ENCODE data around the gene XG. TPM values are rescaled to one million over a fixed set of nuclear protein-coding genes. Genes with fewer than 3 reads are reported as not detected.
A peak's percentile ranks its signal among the peaks of the same experiment; 100 is the strongest.
"Not testable (repeated sequence)": the region's sequence is repeated elsewhere in the genome, so short reads cannot be mapped to it uniquely, and the experiment has no call there.

The XG gene
- total and polyA plus RNA-seq, 5 donors, result 0.43 to 1.6 (median 1.0) TPM

DNA sequence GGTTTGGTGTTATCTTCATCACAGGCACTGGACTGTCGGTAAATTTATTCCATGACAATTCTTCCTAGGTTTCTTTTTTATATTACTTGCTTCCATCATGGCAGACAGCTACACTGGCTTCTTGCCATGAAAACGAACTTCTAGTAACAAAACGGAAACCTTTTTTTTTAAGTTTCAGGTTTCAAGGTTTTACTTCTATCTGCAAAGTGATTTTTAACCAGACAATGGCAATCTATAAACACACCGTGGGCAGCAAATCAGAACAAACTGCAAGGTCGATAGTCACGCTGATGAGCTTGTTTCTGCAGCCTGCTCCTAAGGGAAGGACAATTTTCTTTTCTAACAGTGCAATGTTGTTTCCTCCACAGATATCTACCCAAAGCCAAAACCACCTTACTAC, 29.9 kb downstream of the XG start:
- no peak overlapping the region for H3K27ac ChIP-seq (ENCODE audit: low read length)
- intact Hi-C loops (cut with DNase I), result no loop called here
- 50% methylated on average over 6 of the region's 6 CpGs for WGBS
- ATAC-seq, result no peak
- no peak for DNase-seq
- H3K4me3 ChIP-seq (ENCODE audit: low read length), result no peak overlapping the region
- no peaks in the 10 kb centered on the region for H3K4me1 ChIP-seq (ENCODE audit: control insufficient read depth, insufficient read depth, low read length)
- no peaks in the 10 kb centered on the region for H3K9me3 ChIP-seq (ENCODE audit: control insufficient read depth, low read length)
- H3K27me3 ChIP-seq (ENCODE audit: control insufficient read depth, insufficient read depth), result no peaks in the 10 kb centered on the region

- DNase-seq, result no peak
- no peak for ATAC-seq
- 56% methylated on average over 4 of the region's 4 CpGs for WGBS
- no peaks in the 10 kb centered on the region for H3K9me3 ChIP-seq (ENCODE audit: control insufficient read depth, low read length)
- intact Hi-C loops (cut with DNase I), result no loop called here
- no peaks in the 10 kb centered on the region for H3K27me3 ChIP-seq (ENCODE audit: control insufficient read depth, insufficient read depth)
- no peak overlapping the region for H3K4me3 ChIP-seq (ENCODE audit: low read length)
- no peaks in the 10 kb centered on the region for H3K4me1 ChIP-seq (ENCODE audit: control insufficient read depth, insufficient read depth, low read length)
- no peak overlapping the region for H3K27ac ChIP-seq (ENCODE audit: low read length)
Measured at GRCh38 chrX:2782171-2782570, 30.3 kb downstream of the XG start.

DNA sequence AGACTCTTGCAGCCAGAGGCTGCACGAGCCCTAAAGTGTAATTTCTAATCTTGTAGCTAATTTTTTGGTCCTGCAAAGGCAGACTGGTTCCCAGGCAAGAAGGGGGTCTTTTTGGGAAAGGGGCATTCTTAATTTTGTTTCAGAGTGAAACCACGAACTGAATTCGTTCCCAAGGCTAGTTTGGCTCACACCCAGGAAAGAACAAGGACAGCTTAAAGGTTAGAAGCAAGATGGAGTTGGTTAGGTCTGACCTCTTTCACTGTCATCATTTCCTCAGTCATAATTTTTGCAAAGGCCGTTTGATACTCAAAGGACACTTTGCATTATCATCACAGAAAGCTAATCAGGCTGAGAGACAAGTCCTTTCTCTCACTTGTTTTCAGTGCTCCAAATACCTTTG, 30.9 kb downstream of the XG start:
- DNase-seq (no peak), ATAC-seq (no peak)
- H3K9me3 ChIP-seq (ENCODE audit: control insufficient read depth, low read length), result no peaks in the 10 kb centered on the region
- no peak overlapping the region for H3K4me3 ChIP-seq (ENCODE audit: low read length)
- H3K4me1 ChIP-seq (ENCODE audit: control insufficient read depth, insufficient read depth, low read length), result no peaks in the 10 kb centered on the region
- no peaks in the 10 kb centered on the region for H3K27me3 ChIP-seq (ENCODE audit: control insufficient read depth, insufficient read depth)
- 55% methylated on average over 4 of the region's 4 CpGs for WGBS
- intact Hi-C loops (cut with DNase I), result no loop called here
- no peak overlapping the region for H3K27ac ChIP-seq (ENCODE audit: low read length)

- intact Hi-C loops (cut with DNase I), result no loop called here
- ATAC-seq (peak in 1 of 2 donors; percentile 25), DNase-seq (peak in 2 of 3 donors; percentile 31 to 52)
- 60% methylated on average over 6 of the region's 6 CpGs for WGBS
- Histone ChIP-seq H3K27me3 (ENCODE audit: control insufficient read depth, insufficient read depth) (no peaks in the 10 kb centered on the region), H3K9me3 (ENCODE audit: control insufficient read depth, low read length) (no peaks in the 10 kb centered on the region), H3K4me3 (ENCODE audit: low read length) (no peak overlapping the region), H3K27ac (ENCODE audit: low read length) (no peak overlapping the region), H3K4me1 (ENCODE audit: control insufficient read depth, insufficient read depth, low read length) (no peaks in the 10 kb centered on the region)
Measured at GRCh38 chrX:2784026-2784425, 32.2 kb downstream of the XG start.

GRCh38 chrX:2785538-2785937, 33.7 kb downstream of the XG start:
- intact Hi-C loops (cut with DNase I), result no loop called here
- Histone ChIP-seq H3K9me3 (ENCODE audit: control insufficient read depth, low read length) (no peaks in the 10 kb centered on the region), H3K4me1 (ENCODE audit: control insufficient read depth, insufficient read depth, low read length) (no peaks in the 10 kb centered on the region), H3K27ac (ENCODE audit: low read length) (no peak overlapping the region), H3K4me3 (ENCODE audit: low read length) (no peak overlapping the region), H3K27me3 (ENCODE audit: control insufficient read depth, insufficient read depth) (no peaks in the 10 kb centered on the region)
- DNase-seq, result no peak
- no peak for ATAC-seq
- 86% methylated on average over 4 of the region's 4 CpGs for WGBS

GRCh38 chrX:2788980-2789379, 37.1 kb downstream of the XG start:
- Histone ChIP-seq H3K4me1 (ENCODE audit: control insufficient read depth, insufficient read depth, low read length) (no peaks in the 10 kb centered on the region), H3K27ac (ENCODE audit: low read length) (no peak overlapping the region), H3K27me3 (ENCODE audit: control insufficient read depth, insufficient read depth) (no peaks in the 10 kb centered on the region), H3K9me3 (ENCODE audit: control insufficient read depth, low read length) (no peaks in the 10 kb centered on the region), H3K4me3 (ENCODE audit: low read length) (no peak overlapping the region)
- DNase-seq, result no peak
- 85% methylated on average over 4 of the region's 4 CpGs for WGBS
- ATAC-seq, result no peak
- intact Hi-C loops (cut with DNase I), result no loop called here

DNA sequence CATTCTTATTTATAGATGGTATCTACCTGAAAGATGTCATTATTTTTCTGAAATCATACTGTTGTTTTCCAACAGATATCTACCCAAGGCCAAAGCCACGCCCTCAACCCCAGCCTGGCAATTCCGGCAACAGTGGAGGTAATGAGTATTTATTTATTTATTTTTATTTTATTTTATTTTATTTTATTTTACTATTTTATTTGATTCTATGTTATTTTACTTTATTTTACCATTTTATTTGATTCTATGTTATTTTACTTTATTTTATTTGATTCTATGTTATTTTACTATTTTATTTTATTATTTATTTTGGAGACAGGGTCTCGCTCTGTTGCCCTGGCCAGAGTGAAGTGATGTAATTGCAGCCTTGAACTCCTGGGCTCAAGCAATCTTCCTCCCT, 37.7 kb downstream of the XG start:
- ATAC-seq, result no peak
- intact Hi-C loops (cut with DNase I), result no loop called here
- no peaks in the 10 kb centered on the region for H3K27me3 ChIP-seq (ENCODE audit: control insufficient read depth, insufficient read depth)

GRCh38 chrX:2793752-2794151, 41.9 kb downstream of the XG start:
- DNase-seq (no peak), ATAC-seq (no peak)
- Histone ChIP-seq H3K4me3 (ENCODE audit: low read length) (no peak overlapping the region), H3K27ac (ENCODE audit: low read length) (no peak overlapping the region), H3K9me3 (ENCODE audit: control insufficient read depth, low read length) (no peaks in the 10 kb centered on the region), H3K27me3 (ENCODE audit: control insufficient read depth, insufficient read depth) (no peaks in the 10 kb centered on the region), H3K4me1 (ENCODE audit: control insufficient read depth, insufficient read depth, low read length) (no peaks in the 10 kb centered on the region)
- intact Hi-C loops (cut with DNase I), result no loop called here
- WGBS, result 63% methylated on average over 7 of the region's 7 CpGs

More for the DNA sequence above, 37.7 kb downstream of the XG start:
- no peaks in the 10 kb centered on the region for H3K4me1 ChIP-seq (ENCODE audit: control insufficient read depth, insufficient read depth, low read length)
- no peaks in the 10 kb centered on the region for H3K9me3 ChIP-seq (ENCODE audit: control insufficient read depth, low read length)
- WGBS, result 93% methylated on average over 3 of the region's 3 CpGs
- no peak for DNase-seq
- no peak overlapping the region for H3K4me3 ChIP-seq (ENCODE audit: low read length)
- H3K27ac ChIP-seq (ENCODE audit: low read length), result no peak overlapping the region

DNA sequence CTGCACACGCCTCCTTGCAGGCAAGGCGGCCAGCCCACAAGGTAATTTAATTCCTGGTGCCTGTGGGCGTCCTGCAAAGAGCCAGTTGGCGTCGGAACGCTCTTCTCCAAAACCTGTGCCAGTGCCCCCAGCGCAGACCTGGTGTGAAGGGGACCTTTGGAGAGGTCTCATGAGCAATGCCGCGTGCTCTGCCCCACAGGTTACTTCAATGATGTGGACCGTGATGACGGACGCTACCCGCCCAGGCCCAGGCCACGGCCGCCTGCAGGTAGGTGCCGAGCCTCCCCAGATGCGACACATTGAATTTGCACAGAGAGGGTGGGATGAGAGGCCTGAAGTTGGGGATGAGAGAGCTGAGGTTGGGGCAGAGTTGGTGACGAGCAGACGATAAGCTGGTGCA, 42.5 kb downstream of the XG start:
- intact Hi-C loops (cut with DNase I), result no loop called here
- H3K9me3 ChIP-seq (ENCODE audit: control insufficient read depth, low read length), result no peaks in the 10 kb centered on the region
- ATAC-seq, result no peak

DNA sequence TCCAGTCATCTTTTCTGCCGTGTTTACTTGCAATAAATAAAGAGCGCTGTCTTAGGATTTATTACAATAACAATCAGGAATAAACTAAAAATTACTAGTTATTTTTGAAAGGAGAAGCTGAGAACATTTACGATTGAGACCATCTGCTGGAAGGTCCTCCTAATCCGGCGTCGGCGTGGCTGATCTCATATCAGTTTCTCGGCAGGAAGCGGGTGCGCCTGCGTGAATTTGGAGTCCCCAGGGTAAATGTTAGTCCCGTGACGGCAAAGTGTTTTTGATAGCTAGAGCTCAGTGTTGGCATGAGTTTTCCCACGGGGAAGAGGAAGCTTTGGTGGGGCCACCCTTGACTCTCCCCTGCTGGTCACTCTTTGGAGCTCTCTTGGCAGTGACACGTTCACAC, 45.0 kb downstream of the XG start:
- H3K27me3 ChIP-seq (ENCODE audit: control insufficient read depth, insufficient read depth); H3K4me1 ChIP-seq (ENCODE audit: control insufficient read depth, insufficient read depth, low read length); intact Hi-C loops (cut with DNase I); H3K27ac ChIP-seq (ENCODE audit: low read length); H3K9me3 ChIP-seq (ENCODE audit: control insufficient read depth, low read length); H3K4me3 ChIP-seq (ENCODE audit: low read length): not testable (repeated sequence)
- DNase-seq (peak in 1 of 3 donors; percentile 38), ATAC-seq (peak in 1 of 2 donors; percentile 36)
- WGBS, result 43% methylated on average over 15 of the region's 15 CpGs

More for the DNA sequence above, 42.5 kb downstream of the XG start:
- peak in 1 of 3 donors; percentile 22 for DNase-seq
- Histone ChIP-seq H3K4me1 (ENCODE audit: control insufficient read depth, insufficient read depth, low read length) (no peaks in the 10 kb centered on the region), H3K27ac (ENCODE audit: low read length) (no peak overlapping the region), H3K27me3 (ENCODE audit: control insufficient read depth, insufficient read depth) (no peaks in the 10 kb centered on the region), H3K4me3 (ENCODE audit: low read length) (no peak overlapping the region)
- 93% methylated on average over 19 of the region's 19 CpGs for WGBS

- intact Hi-C loops (cut with DNase I), result no loop called here
- H3K27me3 ChIP-seq (ENCODE audit: control insufficient read depth, insufficient read depth), result no peaks in the 10 kb centered on the region
- no peaks in the 10 kb centered on the region for H3K9me3 ChIP-seq (ENCODE audit: control insufficient read depth, low read length)
- no peaks in the 10 kb centered on the region for H3K4me1 ChIP-seq (ENCODE audit: control insufficient read depth, insufficient read depth, low read length)
- no peak overlapping the region for H3K27ac ChIP-seq (ENCODE audit: low read length)
- ATAC-seq, result no peak
- no peak for DNase-seq
- no peak overlapping the region for H3K4me3 ChIP-seq (ENCODE audit: low read length)
- 73% methylated on average over 4 of the region's 4 CpGs for WGBS
Measured at GRCh38 chrX:2799369-2799768, 47.5 kb downstream of the XG start.

DNA sequence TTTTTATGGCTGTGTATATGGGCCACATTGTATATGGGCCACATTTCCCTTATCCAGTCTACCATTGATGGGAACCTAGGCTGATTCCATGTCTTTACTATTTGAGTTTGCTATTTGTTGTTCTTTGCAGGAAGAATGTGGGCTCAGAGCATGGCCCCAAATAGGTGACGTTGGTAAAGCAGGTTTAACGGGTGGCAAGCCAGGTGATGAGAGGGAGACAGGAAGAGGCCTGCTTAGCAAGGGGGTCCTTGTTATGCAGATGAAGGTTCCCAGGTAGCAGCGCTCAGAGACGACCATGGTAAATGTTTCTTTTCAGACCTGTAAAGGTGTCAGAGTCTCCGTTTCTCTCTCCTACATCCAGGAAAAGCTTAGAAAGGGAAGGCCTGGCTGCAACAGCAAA, 48.1 kb downstream of the XG start:
- intact Hi-C loops (cut with DNase I); H3K4me1 ChIP-seq (ENCODE audit: control insufficient read depth, insufficient read depth, low read length); H3K9me3 ChIP-seq (ENCODE audit: control insufficient read depth, low read length); ATAC-seq; H3K4me3 ChIP-seq (ENCODE audit: low read length); H3K27me3 ChIP-seq (ENCODE audit: control insufficient read depth, insufficient read depth); H3K27ac ChIP-seq (ENCODE audit: low read length); DNase-seq: not testable (repeated sequence)
- WGBS, result 88% methylated on average over 5 of the region's 5 CpGs

Measured in right cardiac atrium (tissue), 5 donors.